DMS153 (cell line): Measurements from ENCODE around the gene FKBP1A.

Experiments used
- DNase-seq: peaks from one replicate; lab custom pipeline; 2025; lab: John Stamatoyannopoulos, UW

Gene FKBP1A

DNA sequence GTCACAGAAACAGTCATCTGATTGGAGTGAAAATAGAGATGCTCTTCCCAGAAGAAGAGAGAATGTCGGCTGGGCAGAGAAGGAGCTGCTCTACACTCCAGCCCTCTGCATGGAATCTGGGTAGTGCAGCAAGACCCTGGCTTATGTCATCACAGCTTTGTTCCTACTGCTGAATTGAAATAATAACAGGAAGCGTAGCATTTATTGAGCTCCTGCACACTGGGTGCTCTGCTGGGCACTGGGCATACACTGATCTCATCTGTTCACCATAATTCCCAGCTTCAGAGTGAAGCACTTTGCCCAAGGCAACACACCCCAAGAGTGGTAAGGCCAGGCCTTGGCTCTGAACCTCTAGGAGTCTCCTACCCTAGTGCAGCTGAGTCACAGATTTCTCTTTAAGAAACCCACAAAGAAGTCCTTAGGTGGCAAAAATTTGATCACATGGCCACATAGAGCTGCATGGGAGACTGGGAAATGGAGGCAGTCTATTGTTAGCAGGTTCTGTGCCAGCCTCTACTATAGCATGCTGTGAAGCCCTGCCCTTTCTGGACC lies 60.0 kb downstream of the FKBP1A start:
- no peak for DNase-seq

- DNase-seq = no peak
Observed at GRCh38 chr20:1331801-1332453, 60.9 kb downstream of the FKBP1A start.

DNA sequence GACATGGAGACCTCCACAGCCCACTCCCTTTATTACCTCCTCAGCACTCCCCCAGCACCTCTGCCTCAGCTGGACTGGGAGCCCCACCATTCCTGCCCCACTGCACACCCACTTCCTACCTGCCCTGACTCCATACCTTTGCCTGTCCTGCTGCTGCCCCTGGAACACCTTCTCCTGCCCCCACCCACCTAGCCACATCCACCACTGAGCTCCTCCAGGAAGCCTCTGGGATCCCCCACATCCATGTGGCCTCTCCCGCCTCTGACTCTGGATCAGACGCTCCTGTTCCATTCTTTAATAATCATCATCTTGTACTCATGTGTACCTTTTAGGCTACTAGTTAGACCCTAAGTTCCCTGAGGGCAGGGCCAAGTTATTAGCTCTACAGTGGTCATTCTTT lies 61.8 kb downstream of the FKBP1A start:
- DNase-seq = no peak

GRCh38 chr20:1330075-1330830 lies 62.6 kb downstream of the FKBP1A start:
- peak; percentile 35 for DNase-seq

DNA sequence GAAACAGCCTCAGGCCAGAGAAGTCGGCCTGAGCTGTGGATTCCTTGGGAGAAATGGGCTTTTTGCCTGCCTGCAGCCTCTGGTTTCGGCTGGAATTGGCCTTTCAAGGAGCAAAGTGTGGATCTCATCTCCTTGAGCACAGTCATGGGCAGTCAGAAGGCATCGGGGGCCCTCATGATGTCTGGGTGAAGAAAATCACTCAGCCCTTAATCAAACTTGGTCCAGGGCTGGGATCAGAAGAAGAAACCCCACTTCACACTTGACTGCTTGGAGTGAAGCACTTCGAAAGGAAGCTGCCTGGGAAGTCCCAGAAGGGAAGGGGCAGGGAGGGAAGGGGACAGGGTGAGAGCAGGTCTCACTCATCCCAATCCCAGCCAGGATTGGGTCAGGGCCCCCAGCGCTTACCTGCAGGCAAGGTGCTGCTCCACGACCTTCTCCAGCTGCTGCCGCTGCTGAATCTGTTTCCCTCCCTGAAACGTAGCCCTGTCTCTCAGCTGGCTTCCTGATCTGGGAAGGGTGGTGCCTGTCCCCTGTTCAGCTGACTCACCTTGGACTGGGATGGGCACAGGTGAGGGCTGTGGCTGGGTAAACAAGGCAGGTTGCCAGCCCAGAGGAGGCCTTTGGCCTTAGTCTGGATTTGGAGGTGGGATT lies 64.0 kb downstream of the FKBP1A start, which contains the start of gene SDCBP2:
Gene SDCBP2 (minus strand): TSS at position 460 of the 651 bp plus-strand sequence. CDS start 8,723 bp downstream, outside the sequence.
- DNase-seq = peak; percentile 49

DNA sequence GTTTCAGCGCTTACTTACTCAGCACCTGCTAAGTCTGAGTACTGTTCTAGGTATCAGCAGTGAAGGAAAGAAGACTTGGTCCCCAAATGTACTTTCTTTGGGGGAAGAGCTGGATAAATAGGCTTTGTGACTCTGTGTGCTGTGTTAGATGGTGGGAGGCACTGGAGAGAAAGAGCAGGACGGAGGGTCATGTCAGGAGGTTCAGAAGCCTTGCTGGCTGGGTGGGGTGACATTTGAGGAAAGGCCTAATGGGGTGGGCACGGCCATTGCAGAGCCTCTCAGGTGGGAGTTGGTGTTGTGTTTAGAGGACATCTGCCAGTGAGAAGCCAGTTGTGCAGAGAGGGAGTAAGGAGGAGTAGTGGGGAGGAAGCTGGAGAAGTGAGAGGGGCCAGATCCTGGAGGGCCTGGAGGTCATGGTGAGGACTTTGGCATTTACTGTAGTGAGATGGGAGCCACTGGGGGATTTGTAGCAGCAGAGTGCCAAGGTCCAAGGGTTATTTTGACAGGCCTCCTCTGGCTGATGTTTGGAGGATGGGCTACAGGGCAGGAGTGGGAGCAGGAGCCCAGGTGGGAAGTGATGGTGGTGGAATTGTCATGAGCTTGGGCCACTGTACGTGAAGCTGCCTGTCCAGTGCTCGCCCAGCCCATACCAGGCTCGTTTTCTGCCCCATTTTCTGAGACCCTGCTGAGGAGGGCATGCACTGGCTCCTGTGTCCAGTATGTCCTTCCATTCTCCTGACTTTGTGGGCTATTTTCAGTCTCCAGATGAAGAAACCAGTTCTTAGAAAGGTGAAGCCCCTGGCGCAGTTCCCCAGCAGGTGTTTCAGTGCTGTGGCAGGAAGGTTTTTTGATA lies 64.8 kb downstream of the FKBP1A start:
- no peak for DNase-seq

GRCh38 chr20:1327241-1327653 lies 65.6 kb downstream of the FKBP1A start:
- no peak for DNase-seq

- DNase-seq = no peak
Observed at GRCh38 chr20:1326031-1326930, 66.6 kb downstream of the FKBP1A start.

- DNase-seq = peak; percentile 94
Observed at GRCh38 chr20:1325173-1326030, 67.5 kb downstream of the FKBP1A start.

GRCh38 chr20:1324598-1325172 lies 68.2 kb downstream of the FKBP1A start:
- no peak for DNase-seq

GRCh38 chr20:1323830-1324597 lies 68.8 kb downstream of the FKBP1A start:
- DNase-seq = no peak

DNA sequence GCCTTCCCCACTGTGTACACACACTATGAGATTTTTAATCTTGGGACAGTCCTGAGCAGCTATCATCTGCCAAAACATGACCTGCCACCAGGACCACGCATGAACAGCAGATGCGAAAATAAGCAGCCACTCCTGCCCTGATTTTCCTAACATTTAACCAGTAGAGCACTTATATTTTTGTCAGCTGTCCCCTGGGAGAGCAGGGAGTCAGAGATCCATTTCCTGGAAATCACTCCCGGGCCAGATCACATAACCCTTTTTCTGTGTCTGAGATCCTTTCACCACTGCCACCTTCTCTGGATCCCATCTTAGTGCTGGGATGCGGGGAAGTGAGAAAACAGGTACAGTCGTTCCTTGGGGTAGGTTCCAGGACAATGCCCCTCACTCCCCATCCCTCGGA lies 69.6 kb downstream of the FKBP1A start:
- no peak for DNase-seq

- no peak for DNase-seq
Observed at GRCh38 chr20:1322511-1323245, 70.2 kb downstream of the FKBP1A start.

DNA sequence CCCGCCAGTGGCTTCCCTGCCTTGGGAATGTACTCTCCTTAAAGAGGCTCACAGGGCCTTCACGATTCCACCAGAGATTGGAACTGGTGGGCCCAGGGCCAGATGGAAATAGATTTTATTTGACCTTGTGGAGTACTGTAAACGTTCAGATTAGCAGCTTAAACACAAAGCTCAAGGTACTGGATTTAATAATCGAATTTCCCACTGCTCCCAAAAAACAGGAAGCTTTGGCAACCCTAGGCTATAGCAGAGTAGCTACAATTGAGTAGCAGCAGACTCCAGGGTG lies 71.3 kb downstream of the FKBP1A start:
- no peak for DNase-seq

GRCh38 chr20:1320902-1321653 lies 71.8 kb downstream of the FKBP1A start:
- DNase-seq = no peak

GRCh38 chr20:1320016-1320415 lies 72.8 kb downstream of the FKBP1A start:
- DNase-seq = no peak

GRCh38 chr20:1319462-1319861 lies 73.4 kb downstream of the FKBP1A start:
- no peak for DNase-seq
